Stimulated activated CD4-positive, alpha-beta T cell treated with anti-CD3 and anti-CD28 coated beads, Interleukin-15, amount 100 ng/mL, for 48 hours (primary cell): ENCODE measurements around the gene ADCY5.

Experiments
- DNase-seq, 2 donors: peaks; one replicate each; pipeline ENCODE4 v3.0.0-alpha.2; 2020; ENCODE audit warnings: low read depth in 2 of 2

The ADCY5 gene

GRCh38 chr3:123369085-123369484, 79.8 kb downstream of the ADCY5 start:
- DNase-seq = no peak

GRCh38 chr3:123367467-123368154, 81.3 kb downstream of the ADCY5 start:
- no peak for DNase-seq

GRCh38 chr3:123365450-123366143, 83.3 kb downstream of the ADCY5 start:
- no peak for DNase-seq

- DNase-seq = no peak
Measured at GRCh38 chr3:123361071-123361470, 87.8 kb downstream of the ADCY5 start.

- DNase-seq = no peak
Measured at GRCh38 chr3:123357275-123357674, 91.6 kb downstream of the ADCY5 start.

- DNase-seq = no peak
Measured at GRCh38 chr3:123353850-123354233, 95.0 kb downstream of the ADCY5 start.

GRCh38 chr3:123353227-123353849, 95.6 kb downstream of the ADCY5 start:
- DNase-seq = no peak

- DNase-seq = no peak
Measured at GRCh38 chr3:123352134-123352554, 96.7 kb downstream of the ADCY5 start.

- DNase-seq = no peak
Measured at GRCh38 chr3:123351501-123351900, 97.4 kb downstream of the ADCY5 start.

GRCh38 chr3:123350971-123351370, 97.9 kb downstream of the ADCY5 start:
- no peak for DNase-seq

- DNase-seq = no peak
Measured at GRCh38 chr3:123349566-123350435, 99.1 kb downstream of the ADCY5 start.

- no peak for DNase-seq
Measured at GRCh38 chr3:123349201-123349535, 99.7 kb downstream of the ADCY5 start.

- DNase-seq = no peak
Measured at GRCh38 chr3:123348471-123349200, 100.3 kb downstream of the ADCY5 start.

- DNase-seq = no peak
Measured at GRCh38 chr3:123347691-123348264, 101.1 kb downstream of the ADCY5 start.

GRCh38 chr3:123347205-123347604, 101.7 kb downstream of the ADCY5 start:
- DNase-seq = no peak

- no peak for DNase-seq
Measured at GRCh38 chr3:123346021-123346420, 102.9 kb downstream of the ADCY5 start.

GRCh38 chr3:123344907-123345594, 103.8 kb downstream of the ADCY5 start:
- DNase-seq = no peak

GRCh38 chr3:123344175-123344906, 104.5 kb downstream of the ADCY5 start:
- no peak for DNase-seq

- DNase-seq = no peak
Measured at GRCh38 chr3:123343296-123344174, 105.4 kb downstream of the ADCY5 start.
